ENCODE data around the gene ABTB1.

Gene ABTB1

DNA sequence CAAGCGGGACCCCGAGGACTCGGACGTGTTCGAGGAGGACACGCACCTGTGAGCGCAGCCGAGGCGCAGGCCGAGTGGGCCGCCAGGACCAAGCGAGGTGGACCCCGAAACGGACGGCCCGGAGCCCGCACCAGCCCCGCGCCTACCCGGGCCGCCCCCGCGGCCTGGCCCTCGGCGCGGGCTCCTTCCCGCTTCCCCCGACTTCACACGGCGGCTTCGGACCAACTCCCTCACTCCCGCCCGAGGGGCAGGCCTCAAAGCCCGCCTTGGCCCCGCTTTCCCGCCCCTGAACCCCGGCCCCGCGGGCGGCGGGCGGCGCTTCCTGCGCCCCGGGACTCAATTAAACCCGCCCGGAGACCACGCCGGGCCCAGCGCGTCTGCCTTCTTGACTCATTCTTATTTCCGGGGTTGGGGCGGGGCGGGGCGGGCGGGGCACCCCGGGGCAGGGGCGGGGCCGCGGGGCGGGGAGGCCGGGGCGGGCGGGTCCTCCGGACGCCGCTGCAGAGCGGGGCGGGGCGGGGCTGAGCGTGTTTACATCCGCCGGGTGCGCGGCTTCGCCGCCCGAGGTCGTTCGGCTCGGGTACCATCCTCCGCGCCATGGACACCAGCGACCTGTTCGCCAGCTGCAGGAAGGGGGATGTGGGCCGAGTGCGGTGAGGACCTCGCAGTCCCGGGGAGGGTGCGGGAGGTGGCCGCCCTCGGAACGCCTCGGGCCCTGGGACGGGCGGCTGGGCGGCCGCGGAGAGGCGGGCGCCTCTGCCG lies at the start of gene ABTB1:
Gene ABTB1 (plus strand): TSS at position 524 of the 762 bp plus-strand sequence. CDS start 74 bp downstream, at position 598.
- peak within 1 kb of the TSS; percentile 58 for H3K4me3 ChIP-seq (ENCODE audit: low read depth, low read length)

DNA sequence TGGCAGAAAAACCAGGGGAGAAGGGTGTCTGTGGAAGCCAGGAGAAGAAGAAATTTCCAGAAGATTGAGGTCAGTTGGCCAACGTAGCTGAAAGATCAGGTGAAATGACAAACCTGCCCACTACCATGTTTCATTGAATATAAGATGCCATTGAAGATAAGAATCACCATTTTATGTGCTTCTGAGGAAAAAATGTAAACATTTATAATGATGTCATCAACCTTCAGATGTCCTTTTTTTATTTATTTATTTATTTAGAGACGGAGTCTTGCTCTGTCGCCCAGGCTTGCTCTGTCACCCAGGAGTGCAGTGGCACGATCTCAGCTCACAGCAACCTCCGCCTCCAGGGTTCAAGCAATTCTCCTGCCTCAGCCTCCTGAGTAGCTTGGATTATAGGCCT lies 48.7 kb upstream of the ABTB1 start:
- H3K4me3 ChIP-seq (ENCODE audit: low read depth, low read length), result no peak overlapping the region

DNA sequence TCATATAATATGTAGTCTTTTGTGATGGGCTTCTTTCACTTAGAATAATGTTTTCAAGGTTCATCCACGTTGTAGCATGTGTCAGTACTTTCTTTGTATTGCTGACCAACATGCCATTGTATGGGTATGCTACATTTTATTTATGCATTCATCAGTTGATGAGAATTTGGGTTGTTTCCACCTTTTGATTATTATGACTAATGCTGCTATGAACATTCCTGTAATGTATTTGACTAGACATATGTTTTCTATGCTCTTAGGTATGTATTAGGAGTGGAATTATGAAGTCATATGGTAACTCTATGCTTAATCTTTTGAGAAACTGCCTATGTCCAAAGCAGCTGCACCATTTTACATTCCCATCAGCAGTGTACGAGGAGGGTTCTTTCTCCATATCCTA lies 46.9 kb upstream of the ABTB1 start:
- H3K4me3 ChIP-seq (ENCODE audit: low read depth, low read length), result no peak overlapping the region

DNA sequence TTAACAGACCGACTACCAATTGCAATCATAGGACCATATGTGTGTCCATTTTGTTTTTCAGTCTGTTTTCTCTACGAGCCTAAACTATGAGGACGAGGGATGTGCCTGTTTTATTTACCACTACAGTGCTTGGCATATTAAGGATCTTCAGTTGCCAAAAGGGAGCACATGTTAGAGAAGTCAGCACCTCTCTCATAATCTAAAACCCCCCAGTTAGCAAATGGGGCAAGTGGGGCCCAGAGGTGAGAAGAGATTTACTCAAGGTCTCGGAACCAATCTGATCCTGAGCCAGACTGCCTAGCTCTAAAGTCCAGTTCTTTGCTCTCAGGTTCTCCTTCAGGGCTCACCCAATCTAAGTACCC lies 44.3 kb upstream of the ABTB1 start:
- no peak overlapping the region for H3K4me3 ChIP-seq (ENCODE audit: low read depth, low read length)

DNA sequence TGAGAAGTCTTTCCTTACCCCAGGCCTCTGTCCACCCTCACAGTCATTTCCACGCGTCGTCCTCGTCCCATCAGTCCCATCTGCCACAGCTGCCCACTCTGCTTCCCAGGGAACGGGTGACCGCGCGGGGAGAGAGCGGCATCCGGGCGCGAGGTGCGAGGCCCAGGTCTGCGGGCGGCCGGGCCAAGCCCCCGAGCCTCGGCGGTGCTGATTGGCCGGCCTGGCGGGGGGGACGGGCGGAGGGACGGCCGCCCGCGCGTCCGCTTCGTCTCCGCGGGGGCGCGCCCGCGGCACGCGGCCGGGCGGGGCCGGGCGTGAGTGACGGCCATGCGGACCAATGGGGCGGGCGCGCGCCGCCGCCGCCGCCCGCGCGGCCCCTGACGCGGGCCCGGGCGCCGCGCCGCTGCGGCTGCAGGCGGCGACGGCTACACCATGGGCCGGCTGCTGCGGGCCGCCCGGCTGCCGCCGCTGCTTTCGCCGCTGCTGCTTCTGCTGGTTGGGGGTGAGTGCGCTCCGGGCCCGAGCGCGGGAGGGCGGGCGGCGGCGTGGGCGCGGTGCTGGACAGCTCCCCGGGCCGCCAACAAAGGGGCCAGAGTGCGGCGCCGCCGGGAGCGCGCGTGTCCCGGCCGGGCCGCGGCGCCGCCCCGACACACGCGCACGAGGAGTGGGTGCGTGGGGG lies 43.8 kb upstream of the ABTB1 start, which contains the start of gene PODXL2:
Gene PODXL2 (plus strand): TSS at position 398 of the 679 bp plus-strand sequence. CDS start 35 bp downstream, at position 433.
- H3K4me3 ChIP-seq (ENCODE audit: low read depth, low read length), result peak within 1 kb of the TSS; percentile 35

DNA sequence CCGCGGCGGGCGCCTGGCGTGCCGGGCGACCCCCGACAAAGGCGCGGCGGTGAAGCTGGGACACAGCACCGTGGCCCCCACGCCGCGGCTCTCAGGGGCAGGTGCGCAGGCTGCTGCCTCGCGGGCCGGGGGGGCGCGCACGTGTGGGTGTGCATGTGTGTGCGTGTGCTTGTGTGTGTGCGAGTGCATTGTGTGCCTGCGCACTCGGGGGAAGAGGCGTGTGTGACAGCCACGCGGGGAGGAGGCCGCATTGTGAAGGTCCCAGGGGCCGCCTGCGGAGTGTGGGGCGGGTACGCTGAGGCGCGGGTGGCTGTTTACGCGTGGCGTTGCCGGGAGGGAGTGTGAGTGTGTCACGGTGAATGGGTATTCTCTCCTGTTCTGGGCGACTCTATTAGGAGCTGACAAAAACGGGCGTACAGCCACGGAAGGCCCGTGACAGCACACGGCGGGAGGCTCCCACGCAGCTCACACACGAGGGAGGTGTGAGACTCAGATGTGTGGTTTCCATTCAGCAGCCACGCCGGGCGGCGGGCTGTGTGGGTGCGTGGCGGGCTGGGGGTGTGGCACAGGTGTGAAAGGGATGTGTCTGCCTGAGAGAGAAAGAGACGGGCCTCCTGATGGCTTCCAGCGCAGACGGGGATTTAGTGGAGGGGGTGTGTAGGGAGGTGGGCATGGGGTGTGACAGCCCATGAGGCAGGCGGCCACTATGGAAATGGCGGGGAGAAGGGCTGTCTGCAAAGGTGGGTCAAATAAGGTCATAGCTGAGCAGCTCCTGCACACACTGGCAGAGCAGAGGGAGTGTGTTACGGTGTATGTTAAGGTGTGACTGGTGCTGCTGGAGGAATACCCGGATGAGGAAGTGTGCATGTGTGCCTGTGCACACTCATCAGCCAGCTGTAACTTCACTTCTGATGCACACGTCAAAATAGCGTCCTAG lies 43.0 kb upstream of the ABTB1 start:
- peak overlapping the region; percentile 35 for H3K4me3 ChIP-seq (ENCODE audit: low read depth, low read length)

DNA sequence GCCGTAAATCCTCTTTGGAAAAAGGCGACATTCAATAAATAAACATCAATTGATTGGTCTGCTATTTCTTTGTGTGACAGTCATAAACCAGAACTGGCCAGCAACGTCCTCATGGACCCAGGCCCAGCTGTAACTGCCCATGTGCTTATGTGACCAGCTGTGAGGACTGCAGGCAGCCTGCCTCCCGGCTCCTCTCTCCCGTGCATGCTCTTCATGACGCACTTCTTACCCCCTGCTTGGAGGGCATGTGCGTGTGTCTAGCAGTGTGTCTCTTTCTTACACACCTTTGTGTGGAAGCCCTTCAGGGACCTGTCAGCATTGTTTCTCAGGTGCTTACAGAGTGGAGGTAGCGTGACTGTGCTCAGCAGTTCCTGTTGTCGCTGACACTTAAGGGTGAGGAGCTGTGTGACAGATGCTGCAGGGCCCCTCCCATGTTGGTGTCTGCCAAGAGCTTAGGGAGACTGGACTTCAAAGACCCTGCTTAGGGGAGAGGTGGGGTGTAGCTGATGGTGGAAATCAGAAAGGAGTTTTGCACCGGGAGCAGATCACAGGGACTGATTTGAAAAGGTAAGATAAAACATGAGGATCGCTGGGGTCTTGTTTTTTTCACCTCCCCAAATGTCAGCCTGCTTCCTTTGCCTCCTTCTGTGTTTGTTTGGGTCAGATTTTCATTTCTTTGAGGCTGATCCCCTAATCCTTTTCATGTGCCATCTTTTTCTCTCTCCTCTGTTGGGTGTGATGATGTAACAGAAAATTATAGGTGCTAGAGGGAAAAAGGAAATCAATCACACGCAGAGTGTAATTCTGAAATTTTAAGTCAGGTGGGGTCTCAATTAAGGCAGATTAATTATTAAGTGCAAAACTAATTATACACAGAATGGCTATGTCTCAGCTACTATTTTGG lies 41.7 kb upstream of the ABTB1 start:
- no peak overlapping the region for H3K4me3 ChIP-seq (ENCODE audit: low read depth, low read length)

DNA sequence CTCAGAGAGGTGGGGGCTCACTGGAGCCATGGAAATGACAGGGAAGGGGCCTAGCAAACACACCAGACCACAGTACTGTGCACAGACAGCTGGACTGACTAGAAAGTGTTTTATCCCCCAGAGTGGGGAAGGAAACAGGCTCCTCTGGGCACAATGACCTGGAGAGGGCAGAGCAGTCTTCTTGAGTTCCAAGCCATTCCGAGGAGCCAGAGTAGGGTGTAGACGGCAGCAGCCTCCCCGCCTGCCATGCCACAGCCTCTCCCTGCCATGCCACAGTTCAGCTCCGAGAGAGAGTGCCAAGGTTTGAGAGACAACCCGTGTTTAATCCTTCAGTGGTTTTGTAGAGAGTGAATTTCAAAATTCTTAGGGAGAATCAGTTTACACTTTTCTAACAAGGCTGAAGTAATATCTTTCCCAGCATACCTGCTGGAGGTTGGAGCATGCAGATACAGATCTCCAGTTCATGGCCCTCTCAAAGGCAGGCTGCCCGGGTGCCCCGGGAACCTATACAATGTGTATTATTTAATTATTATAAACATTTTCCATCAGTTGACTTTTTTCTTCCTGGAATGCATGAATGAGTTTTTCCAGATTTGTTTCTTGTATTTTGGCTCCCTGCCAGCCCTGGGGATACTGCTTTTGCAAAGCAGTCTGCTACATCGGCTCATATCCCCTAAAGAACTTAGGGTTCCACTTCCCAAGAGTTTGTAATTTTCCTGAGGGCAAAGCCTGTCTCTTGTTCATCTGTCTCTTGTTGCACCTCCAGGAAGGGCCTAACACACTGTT lies 40.5 kb upstream of the ABTB1 start:
- no peak overlapping the region for H3K4me3 ChIP-seq (ENCODE audit: low read depth, low read length)

DNA sequence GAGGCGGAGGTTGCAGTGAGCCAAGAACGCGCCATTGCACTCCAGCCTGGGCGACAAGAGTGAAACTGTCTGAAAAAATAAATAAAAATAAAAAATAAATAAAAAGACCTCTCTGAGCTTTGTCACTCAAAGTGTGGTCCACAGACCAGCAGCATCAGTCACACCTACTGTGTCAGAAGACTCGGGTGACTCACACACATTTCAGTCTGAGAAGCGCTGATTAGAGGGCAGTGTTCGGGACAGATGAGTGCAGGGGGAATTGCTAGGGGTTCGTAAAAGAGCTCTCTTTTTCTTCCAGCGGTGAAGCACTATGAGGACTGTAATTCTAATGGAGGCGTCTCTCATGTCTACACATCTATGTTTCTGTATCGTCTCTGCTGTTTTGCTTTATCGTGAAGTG lies 38.1 kb upstream of the ABTB1 start:
- H3K4me3 ChIP-seq (ENCODE audit: low read depth, low read length), result no peak overlapping the region

DNA sequence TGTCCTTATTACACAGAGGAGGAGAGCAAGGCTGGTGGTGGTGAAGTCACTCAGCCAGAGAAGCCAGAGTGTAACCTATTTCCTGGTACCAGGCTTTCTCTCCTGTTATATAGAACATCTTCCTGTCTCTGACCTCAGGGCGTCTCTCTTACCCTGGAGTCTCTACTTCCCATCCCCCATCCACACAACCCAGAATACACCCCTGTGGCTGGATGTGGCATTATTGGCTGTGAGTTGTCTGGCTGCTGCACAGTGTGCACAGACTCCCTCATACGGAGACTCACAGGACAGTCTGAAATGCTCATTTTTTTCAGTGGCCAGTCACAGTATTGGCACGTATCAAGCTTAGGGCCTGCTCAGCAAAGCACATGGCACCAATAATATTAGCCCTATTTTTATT lies 35.2 kb upstream of the ABTB1 start:
- no peak overlapping the region for H3K4me3 ChIP-seq (ENCODE audit: low read depth, low read length)

DNA sequence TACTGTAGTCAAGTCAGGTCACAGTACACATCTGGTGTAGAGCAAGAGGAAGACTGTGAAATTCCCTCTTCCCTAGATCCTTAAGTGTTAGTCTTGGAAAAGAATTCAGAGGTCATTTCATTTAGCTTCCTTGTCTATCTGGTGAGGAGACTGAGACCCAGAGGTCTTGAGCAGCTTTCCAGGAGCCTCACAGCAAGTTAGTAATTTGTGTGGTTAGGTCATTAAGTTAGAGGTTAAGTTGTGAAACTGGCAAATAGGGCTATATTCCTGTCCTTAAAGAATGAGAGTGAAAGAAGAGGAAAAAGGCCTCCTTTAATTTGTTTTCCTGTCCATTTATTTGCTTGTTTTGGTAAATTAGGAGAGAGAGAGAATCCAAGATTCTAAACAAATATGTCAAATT lies 34.8 kb upstream of the ABTB1 start:
- no peak overlapping the region for H3K4me3 ChIP-seq (ENCODE audit: low read depth, low read length)

DNA sequence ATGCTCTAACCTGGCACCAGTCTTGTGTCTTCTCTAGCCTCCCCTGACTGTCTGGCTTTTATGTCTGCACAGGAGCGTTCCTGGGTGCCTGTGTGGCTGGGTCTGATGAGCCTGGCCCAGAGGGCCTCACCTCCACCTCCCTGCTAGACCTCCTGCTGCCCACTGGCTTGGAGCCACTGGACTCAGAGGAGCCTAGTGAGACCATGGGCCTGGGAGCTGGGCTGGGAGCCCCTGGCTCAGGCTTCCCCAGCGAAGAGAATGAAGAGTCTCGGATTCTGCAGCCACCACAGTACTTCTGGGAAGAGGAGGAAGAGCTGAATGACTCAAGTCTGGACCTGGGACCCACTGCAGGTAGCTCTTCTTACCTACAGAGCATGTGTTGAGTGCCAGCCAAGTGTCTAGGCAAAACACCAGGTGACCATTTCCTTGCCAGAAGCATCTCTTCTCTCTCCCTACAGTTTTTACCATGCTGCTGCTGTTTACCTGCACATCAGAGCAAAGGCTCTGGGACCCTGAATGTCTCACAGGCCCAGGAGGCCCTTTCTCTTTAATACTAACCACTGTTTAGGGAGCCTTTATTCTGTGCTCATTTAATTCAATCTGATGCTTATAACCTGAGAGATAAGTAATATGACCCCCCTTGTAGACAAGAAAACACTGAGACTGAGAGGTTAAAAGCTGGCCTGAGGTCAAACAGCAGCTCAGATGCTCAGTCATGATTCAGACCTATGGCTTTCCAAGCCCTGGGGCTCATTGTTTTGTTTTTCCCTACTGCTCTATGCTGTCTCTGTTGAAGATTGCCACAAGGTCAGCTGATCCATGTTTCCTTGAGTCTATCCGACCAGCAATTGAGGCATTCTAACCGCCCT lies 33.3 kb upstream of the ABTB1 start:
- no peak overlapping the region for H3K4me3 ChIP-seq (ENCODE audit: low read depth, low read length)

DNA sequence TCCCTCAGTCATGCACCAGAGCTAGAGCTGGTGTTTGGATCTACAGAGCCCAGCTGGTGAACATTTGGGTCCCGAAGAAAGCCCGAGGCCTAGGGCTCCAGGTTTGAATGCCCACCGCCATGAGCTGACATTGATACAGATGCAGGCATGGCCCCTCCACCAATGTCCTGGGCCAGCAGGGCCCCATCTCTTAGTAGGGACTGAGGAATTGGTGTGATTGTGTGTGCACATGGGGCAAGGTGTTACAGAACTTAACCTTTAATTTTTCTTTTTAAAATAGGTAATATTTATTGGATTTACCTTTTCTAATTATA lies 32.8 kb upstream of the ABTB1 start:
- no peak overlapping the region for H3K4me3 ChIP-seq (ENCODE audit: low read depth, low read length)

DNA sequence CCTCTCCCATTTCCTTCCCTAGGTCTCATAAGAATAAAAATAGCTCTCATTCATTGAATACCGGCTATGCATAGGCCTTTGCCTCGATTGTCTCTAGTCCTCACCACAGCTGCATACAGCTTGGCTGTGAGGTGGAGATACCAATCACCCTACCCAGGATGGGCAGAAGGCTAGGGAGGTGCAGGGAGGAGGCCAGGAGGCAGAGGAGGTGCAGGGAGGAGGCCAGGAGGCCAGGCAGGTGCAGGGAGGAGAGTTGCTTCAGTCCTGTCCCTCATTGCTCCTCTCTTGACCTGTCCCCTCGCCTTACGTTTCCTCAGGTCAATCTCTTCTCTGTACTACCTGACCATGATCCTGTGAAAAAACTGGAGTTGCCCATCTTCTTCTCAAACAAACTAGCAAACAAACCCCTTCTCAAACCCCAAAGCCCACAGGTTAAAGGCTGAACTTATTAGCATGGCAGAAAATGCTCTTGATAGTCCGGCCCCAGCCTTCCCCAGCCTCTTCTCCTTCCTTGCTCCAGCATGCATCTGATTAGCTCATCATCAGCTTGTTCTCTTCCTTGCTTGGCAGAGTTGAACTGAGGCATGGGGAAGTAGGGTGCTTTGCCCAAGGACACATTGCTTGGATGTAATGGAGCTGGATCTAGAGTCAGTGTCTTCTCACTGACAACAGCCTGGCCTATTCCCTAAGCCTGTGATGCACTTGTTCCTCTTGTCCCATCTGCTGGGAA lies 27.9 kb upstream of the ABTB1 start:
- H3K4me3 ChIP-seq (ENCODE audit: low read depth, low read length), result no peak overlapping the region

DNA sequence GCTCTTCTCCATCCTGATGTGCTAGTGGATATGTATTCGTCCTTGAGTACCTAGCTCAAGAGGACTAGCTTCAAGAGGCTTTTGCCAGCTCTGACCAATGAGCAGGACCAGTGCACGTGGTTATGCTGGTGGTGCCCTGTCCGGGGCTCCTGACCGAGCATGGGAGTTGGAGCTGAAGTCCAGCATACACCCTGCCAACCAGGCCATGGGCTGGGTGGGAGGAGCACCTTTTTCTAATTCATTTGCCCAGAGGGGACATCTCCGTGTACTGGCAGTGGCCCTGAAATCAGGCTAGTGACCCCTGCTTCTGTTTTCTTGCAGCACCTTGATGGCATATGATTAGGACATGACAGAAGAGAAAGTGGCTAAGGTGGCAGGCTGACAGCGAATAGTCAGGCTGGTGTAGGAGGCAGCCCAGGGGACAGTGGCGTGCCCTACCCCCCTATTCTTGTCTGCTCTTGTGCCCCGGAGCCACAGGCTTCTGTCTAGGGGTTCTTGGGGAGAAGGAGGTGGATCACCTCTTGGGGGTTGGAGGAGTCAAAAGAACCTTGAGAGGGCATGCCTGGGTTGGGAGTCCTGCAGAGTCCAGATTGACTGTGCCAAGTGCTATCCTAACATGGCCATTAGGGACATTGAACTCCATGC lies 27.3 kb upstream of the ABTB1 start:
- no peak overlapping the region for H3K4me3 ChIP-seq (ENCODE audit: low read depth, low read length)

DNA sequence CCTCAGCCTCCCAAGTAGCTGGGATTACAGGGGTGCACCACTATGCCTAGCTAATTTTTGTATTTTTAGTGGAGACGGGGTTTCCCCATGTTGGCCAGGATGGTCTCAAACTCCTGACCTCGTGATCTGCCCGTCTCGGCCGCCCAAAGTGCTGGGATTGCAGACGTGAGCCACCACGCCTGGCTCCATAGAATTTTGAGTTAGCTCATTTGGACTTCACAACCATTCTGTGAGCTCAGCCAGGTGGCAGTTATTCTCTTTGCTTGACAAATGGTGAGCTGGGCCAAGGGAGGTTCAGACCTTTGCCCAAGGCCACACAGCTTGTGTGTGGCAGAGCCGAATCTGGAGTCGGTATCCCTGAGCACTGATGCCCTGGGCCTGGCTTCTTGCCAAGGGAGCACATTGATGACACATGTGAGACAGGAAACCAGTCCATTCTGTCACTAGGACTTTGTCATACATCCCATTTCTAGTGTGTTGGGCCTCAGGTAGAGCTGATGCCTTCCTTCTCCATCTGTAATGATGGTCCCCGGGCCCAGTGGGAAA lies 26.2 kb upstream of the ABTB1 start:
- no peak overlapping the region for H3K4me3 ChIP-seq (ENCODE audit: low read depth, low read length)

DNA sequence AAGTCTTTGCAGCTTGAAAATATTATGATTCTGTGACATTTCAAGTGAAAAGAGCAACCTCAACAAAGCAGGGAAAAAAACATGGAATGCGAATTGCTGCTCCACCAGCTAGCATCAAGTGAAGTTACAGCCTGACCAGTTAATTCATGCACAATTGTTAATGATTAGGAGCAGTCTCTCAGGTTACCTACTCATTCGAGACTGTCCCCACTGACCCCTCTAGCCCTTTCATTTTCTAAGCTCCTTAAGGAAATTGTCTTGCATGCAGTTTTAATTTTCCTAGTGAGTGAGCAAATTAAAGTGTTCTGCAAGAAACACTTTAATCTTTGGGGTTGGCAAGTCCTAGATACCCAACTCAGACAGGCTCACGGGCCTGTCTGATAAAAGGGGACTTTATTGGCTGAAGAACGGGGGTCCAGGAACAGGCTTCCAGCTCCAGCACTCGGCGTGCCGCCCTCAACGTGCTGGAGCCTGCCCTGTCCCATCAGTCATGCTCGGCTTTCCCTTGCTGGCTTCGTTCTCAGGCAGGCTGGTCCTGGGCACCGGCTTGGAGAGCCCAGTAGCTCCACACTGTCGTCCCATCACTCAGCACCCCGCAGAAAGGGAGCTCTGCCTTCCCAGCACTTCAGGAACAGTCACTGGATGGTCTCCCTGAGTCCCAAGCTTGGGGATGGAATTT lies 25.4 kb upstream of the ABTB1 start:
- no peak overlapping the region for H3K4me3 ChIP-seq (ENCODE audit: low read depth, low read length)
